Endothelial cell of umbilical vein (primary cell): ENCODE results near the gene PHC2.

ENCODE experiments used
- CTCF ChIP-seq, 2 donors: IDR thresholded peaks; 1 replicate in 1 of 2; 2 replicates in 1 of 2; pipeline ENCODE4 v1.5.1; 2011; ENCODE audit warnings: low read length in 2 of 2, mild to moderate bottlenecking in 2 of 2, moderate library complexity in 2 of 2, control low read depth in 1 of 2, inconsistent platforms in 1 of 2, low read depth in 1 of 2; ENCODE audit not compliant: insufficient read depth in 1 of 2; ENCODE audit errors: extremely low read depth in 1 of 2
- FOS ChIP-seq: IDR thresholded peaks from 2 replicates; pipeline ENCODE4 v1.6.1; 2011; ENCODE audit warnings: mild to moderate bottlenecking, low read length, moderate library complexity, borderline replicate concordance; ENCODE audit not compliant: insufficient read depth
- MAX ChIP-seq: IDR thresholded peaks from 2 replicates; pipeline ENCODE4 v1.6.1; 2011; ENCODE audit not compliant: insufficient read depth, insufficient read length

GRCh38 chr1:33338048-33338439 is 92.9 kb downstream of the PHC2 start:
- TF ChIP-seq CTCF (IDR thresholded peaks at IDR 0.05; ENCODE audit: extremely low read depth in 1 of 2, insufficient read depth in 1 of 2, low read depth in 1 of 2, low read length in 2 of 2), result no peak
- TF ChIP-seq MAX, result no peak
- no peak for TF ChIP-seq FOS
